OCI-LY7 (cell line): Measurements from ENCODE around the gene ATR. TPM values are rescaled to one million over a fixed set of nuclear protein-coding genes. Genes with fewer than 3 reads are reported as not detected.

Experiments used
- BruUV-seq: library from RNA; stranded (reverse); fragments of 400-500 nt; replicated peaks from 2 replicates; lab custom pipeline; 2021; lab: Mats Ljungman, UMichigan
- CTCF ChIA-PET: fragments of 300-600 bp; sonication (Branson Sonifier 250); formaldehyde crosslinking; loops from one replicate; lab custom pipeline; 2022; ENCODE audit warnings: antibody characterized with exemption; ENCODE audit not compliant: unreplicated experiment; lab: Charles Lee
- POLR2A ChIA-PET: fragments of 300-600 bp; sonication (Branson Sonifier 250); formaldehyde crosslinking; loops from one replicate; lab custom pipeline; 2022; ENCODE audit warnings: antibody characterized with exemption; lab: Charles Lee
- DNase-seq: peaks from one replicate; pipeline ENCODE4 v3.0.0-alpha.2; 2015; ENCODE audit warnings: low spot score
- H2AFZ ChIP-seq: fragments of 200-600 bp; sonication (generic), shearing (Covaris generic); 2 replicates; pipeline ENCODE4 v1.6.1; 2014; ENCODE audit warnings: mild to moderate bottlenecking, antibody characterized with exemption, low read length, moderate library complexity
- H3K27ac ChIP-seq: fragments of 200-600 bp; sonication (generic); 2 replicates; pipeline ENCODE4 v1.5.1; 2014; ENCODE audit warnings: mixed run types, low read depth, mild to moderate bottlenecking, moderate library complexity, low read length, inconsistent platforms; ENCODE audit not compliant: poor library complexity, severe bottlenecking
- H3K36me3 ChIP-seq: fragments of 200-600 bp; sonication (generic); 2 replicates; pipeline ENCODE4 v1.6.1; 2014; ENCODE audit warnings: mild to moderate bottlenecking, antibody characterized with exemption, low read length, moderate library complexity, mixed read lengths; ENCODE audit not compliant: insufficient read depth
- H3K4me1 ChIP-seq: fragments of 200-600 bp; sonication (generic); 2 replicates; pipeline ENCODE4 v1.5.1; 2014; ENCODE audit warnings: mild to moderate bottlenecking, low read length; ENCODE audit not compliant: insufficient read depth, poor library complexity, severe bottlenecking
- H3K4me2 ChIP-seq: fragments of 200-600 bp; sonication (generic); 2 replicates; pipeline ENCODE4 v1.6.1; 2014; ENCODE audit warnings: mild to moderate bottlenecking, low read length
- H3K4me3 ChIP-seq: fragments of 200-600 bp; sonication (generic); 2 replicates; pipeline ENCODE4 v1.5.1; 2014; ENCODE audit warnings: mild to moderate bottlenecking, low read depth, low read length; ENCODE audit not compliant: poor library complexity, severe bottlenecking
- H3K79me2 ChIP-seq: fragments of 200-600 bp; sonication (generic); 2 replicates; pipeline ENCODE4 v1.6.1; 2016; ENCODE audit warnings: low read depth, mild to moderate bottlenecking, low read length, moderate library complexity, mixed read lengths; ENCODE audit not compliant: insufficient read depth
- H3K9me2 ChIP-seq: fragments of 200-600 bp; sonication (generic); 2 replicates; pipeline ENCODE4 v1.6.1; 2016; ENCODE audit warnings: mild to moderate bottlenecking, low read length, mixed read lengths; ENCODE audit not compliant: insufficient read depth
- H3K9me3 ChIP-seq: fragments of 200-600 bp; sonication (generic); 2 replicates; pipeline ENCODE4 v1.6.1; 2014; ENCODE audit warnings: mild to moderate bottlenecking, mixed run types, low read length, mixed read lengths
- H4K20me1 ChIP-seq: fragments of 200-600 bp; sonication (generic); 2 replicates; pipeline ENCODE4 v1.6.1; 2014; ENCODE audit warnings: mild to moderate bottlenecking, antibody characterized with exemption, low read length, moderate library complexity, mixed read lengths; ENCODE audit not compliant: insufficient read depth
- EZH2phosphoT487 ChIP-seq: fragments of 200-600 bp; sonication (generic); IDR thresholded peaks from 2 replicates; pipeline ENCODE4 v1.6.1; 2018; ENCODE audit warnings: low read depth, borderline replicate concordance, mild to moderate bottlenecking, mixed run types, antibody characterized with exemption, low read length, moderate library complexity, mixed read lengths
- intact Hi-C: fragments of 100-400 bp; cut with micrococcal nuclease; formaldehyde crosslinking; loops from one replicate; pipeline ENCODE4 v1.10.0; 2022; ENCODE audit not compliant: unreplicated experiment
- total RNA-seq, 2 experiments: library from RNA; depleted of rRNA in 1 of 2; stranded (reverse); fragments of >200 nt in 1 of 2; shearing (Covaris generic) in 1 of 2; gene quantifications; 2 replicates each; pipeline ENCODE4 v1.2.3, GENCODE V29; 2014 to 2022
- TF ChIP-seq, protein P1 (sequence below): fragments of 200-600 bp; sonication (generic); conservative IDR thresholded peaks from 2 replicates; pipeline ENCODE4 v1.5.1; 2014; ENCODE audit warnings: mild to moderate bottlenecking, antibody characterized with exemption, low read length, moderate library complexity, mixed read lengths

Gene ATR
- total RNA-seq, 2 experiments from 2014 or later = 27.1 to 49.5 TPM

GRCh38 chr3:142580061-142580423 lies 1.5 kb upstream of the ATR start:
- Histone ChIP-seq H2AFZ (no peak overlapping the region; the same call in 1 of the 2 replicates), H3K9me3 (no peaks in the 10 kb centered on the region), H3K36me3 (peaks cover 11% of the 10 kb centered on the region), H3K4me1 (peaks cover 34% of the 10 kb centered on the region), H3K4me2 (no peak overlapping the region; the same call in 1 of the 2 replicates), H4K20me1 (peaks cover 15% of the 10 kb centered on the region; the same call in 1 of the 2 replicates), H3K79me2 (peaks cover 34% of the 10 kb centered on the region), H3K4me3 (no peak overlapping the region), H3K9me2 (no peaks in the 10 kb centered on the region), H3K27ac (no peak overlapping the region)
- intact Hi-C loops = loop anchor here (10.0 kb wide), 1 partner anchor 245 kb away; no protein-coding TSS in a partner anchor
- no TSS peak for BruUV-seq
- no peak for TF ChIP-seq EZH2phosphoT487
- TF ChIP-seq, protein P1, sequence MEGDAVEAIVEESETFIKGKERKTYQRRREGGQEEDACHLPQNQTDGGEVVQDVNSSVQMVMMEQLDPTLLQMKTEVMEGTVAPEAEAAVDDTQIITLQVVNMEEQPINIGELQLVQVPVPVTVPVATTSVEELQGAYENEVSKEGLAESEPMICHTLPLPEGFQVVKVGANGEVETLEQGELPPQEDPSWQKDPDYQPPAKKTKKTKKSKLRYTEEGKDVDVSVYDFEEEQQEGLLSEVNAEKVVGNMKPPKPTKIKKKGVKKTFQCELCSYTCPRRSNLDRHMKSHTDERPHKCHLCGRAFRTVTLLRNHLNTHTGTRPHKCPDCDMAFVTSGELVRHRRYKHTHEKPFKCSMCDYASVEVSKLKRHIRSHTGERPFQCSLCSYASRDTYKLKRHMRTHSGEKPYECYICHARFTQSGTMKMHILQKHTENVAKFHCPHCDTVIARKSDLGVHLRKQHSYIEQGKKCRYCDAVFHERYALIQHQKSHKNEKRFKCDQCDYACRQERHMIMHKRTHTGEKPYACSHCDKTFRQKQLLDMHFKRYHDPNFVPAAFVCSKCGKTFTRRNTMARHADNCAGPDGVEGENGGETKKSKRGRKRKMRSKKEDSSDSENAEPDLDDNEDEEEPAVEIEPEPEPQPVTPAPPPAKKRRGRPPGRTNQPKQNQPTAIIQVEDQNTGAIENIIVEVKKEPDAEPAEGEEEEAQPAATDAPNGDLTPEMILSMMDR = no peak
- POLR2A ChIA-PET = interaction anchor here (0.5 to 4.2 kb wide), 7 partner anchors 10 to 1196 kb away, joined by 3 to 24 read pairs (median 4); partner anchors contain the start of gene PLS1
- DNase-seq = no peak
- CTCF ChIA-PET = interaction anchor here (0.6 kb wide), 1 partner anchor 52 kb away, joined by 3 read pairs; no protein-coding TSS in a partner anchor

DNA sequence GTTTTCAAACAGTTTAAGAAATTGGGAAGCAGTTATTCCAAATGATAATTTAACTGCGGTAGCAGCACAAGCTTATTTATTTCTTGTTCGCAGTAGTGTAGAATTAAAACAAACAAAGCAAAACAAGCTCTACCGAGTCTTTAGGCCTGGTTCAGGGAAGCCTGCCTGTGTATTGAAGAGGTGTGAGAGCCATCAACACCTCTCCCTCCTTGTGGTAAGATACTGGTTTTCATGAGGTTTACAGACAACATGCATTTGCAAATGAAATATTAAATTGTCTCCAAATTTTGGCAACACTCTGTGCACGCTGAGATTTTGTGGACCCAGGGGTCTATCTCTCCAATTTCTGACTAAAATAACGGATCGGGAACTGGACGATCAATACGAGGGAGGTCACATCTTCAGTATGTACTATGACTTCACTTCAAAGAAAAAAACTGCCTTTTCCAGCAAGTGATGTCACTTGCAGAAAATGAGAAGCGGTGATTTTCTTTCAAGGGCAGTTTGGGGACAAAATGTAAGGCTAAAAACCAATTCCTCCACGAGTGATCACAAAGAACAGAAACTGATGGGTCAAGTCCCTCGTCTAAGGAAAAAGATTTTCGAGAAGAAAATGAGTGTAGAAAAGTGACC lies 721 bp downstream of the ATR start:
- intact Hi-C loops = loop anchor here (1.0 to 2.0 kb wide), 2 partner anchors 18 to 423 kb away; partner anchors contain the start of genes PLS1 and U2SURP
- H3K9me2 ChIP-seq = no peaks in the 10 kb centered on the region
- TSS peak; percentile 67 for BruUV-seq
- H3K79me2 ChIP-seq = peaks cover 57% of the 10 kb centered on the region
- H3K36me3 ChIP-seq = peaks cover 33% of the 10 kb centered on the region
- peak overlapping the region; percentile 94 for H3K4me2 ChIP-seq
- ChIA-PET CTCF (no interaction called here), POLR2A (interaction anchor here (0.6 to 4.2 kb wide), 10 partner anchors 15 to 1250 kb away, joined by 3 to 24 read pairs (median 6); partner anchors contain the start of genes PLS1 and U2SURP)
- peak overlapping the region; percentile 71 for H3K27ac ChIP-seq
- peaks cover 15% of the 10 kb centered on the region; the same call in 1 of the 2 replicates for H4K20me1 ChIP-seq
- peak overlapping the region; percentile 80; the same call in 1 of the 2 replicates for H2AFZ ChIP-seq
- H3K4me1 ChIP-seq = peaks cover 38% of the 10 kb centered on the region
- peak overlapping the region; percentile 97 for H3K4me3 ChIP-seq
- DNase-seq = no peak
- H3K9me3 ChIP-seq = no peaks in the 10 kb centered on the region
- no peak for TF ChIP-seq EZH2phosphoT487
- TF ChIP-seq, protein P1 = no peak

DNA sequence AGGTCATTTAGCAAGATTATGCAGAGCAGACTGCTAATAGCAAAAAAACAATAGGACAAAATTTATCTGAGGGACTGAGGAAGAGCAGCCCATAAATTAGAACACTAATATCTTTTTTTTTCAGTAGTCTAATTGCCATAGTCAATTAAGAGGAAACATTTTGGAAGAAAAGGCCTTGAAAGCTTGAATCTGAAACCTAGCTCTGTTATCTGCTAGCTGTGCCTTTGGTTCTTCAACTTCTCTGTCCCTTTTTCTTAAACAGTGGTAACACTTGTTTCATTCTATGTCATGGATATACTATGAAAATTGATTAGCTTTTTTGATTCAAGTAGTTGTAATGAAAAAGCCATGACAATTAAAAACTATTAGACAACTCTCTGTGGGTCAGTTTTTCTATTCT lies 1.7 kb downstream of the ATR start:
- BruUV-seq = no TSS peak
- peaks cover 65% of the 10 kb centered on the region for H3K79me2 ChIP-seq
- H3K9me3 ChIP-seq = no peaks in the 10 kb centered on the region
- peaks cover 38% of the 10 kb centered on the region for H3K4me1 ChIP-seq
- no peak overlapping the region for H2AFZ ChIP-seq
- no peak for DNase-seq
- TF ChIP-seq, protein P1 = no peak
- TF ChIP-seq EZH2phosphoT487 = no peak
- peaks cover 15% of the 10 kb centered on the region; the same call in 1 of the 2 replicates for H4K20me1 ChIP-seq
- H3K4me3 ChIP-seq = peak overlapping the region; percentile 97
- H3K27ac ChIP-seq = no peak overlapping the region
- ChIA-PET CTCF (no interaction called here), POLR2A (interaction anchor here (0.9 to 4.2 kb wide), 5 partner anchors 14 to 548 kb away, joined by 4 to 24 read pairs (median 7); partner anchors contain the start of gene PLS1)
- intact Hi-C loops = no loop called here
- no peaks in the 10 kb centered on the region for H3K9me2 ChIP-seq
- H3K4me2 ChIP-seq = peak overlapping the region; percentile 94
- H3K36me3 ChIP-seq = peaks cover 39% of the 10 kb centered on the region
